ENCODE data around the gene ELAVL1. TPM values are rescaled to one million over a fixed set of nuclear protein-coding genes. Genes with fewer than 3 reads are reported as not detected.
A peak's percentile ranks its signal among the peaks of the same experiment; 100 is the strongest.

The ELAVL1 gene
- total and polyA plus RNA-seq, 2 experiments from 2014 or later: 81.6 to 143 TPM

GRCh38 chr19:7914598-7915045 lies 90.8 kb downstream of the ELAVL1 start, which contains the start of gene TGFBR3L:
Gene TGFBR3L (plus strand): TSS chr19:7914830.
- H3K4me1 Mint-ChIP-seq: peaks cover 8% of the 10 kb centered on the region
- H3K36me3 Mint-ChIP-seq (ENCODE audit: low read depth): peaks cover 17% of the 10 kb centered on the region
- peaks cover 2% of the 10 kb centered on the region; the same call in 1 of the 3 replicates for H3K9me3 Mint-ChIP-seq
- ATAC-seq (no peak), DNase-seq (ENCODE audit: low spot score) (no peak)
- no peaks in the 10 kb centered on the region for H3K36me3 ChIP-seq (ENCODE audit: insufficient read depth)
- H3K27ac Mint-ChIP-seq: no peak within 1 kb of the TSS
- H3K4me3 ChIP-seq: peak within 1 kb of the TSS; percentile 64
- no peaks in the 10 kb centered on the region for H3K9me2 ChIP-seq (ENCODE audit: insufficient read depth)
- H3K79me2 ChIP-seq (replicated peaks; ENCODE audit: insufficient read depth): no peaks in the 10 kb centered on the region
- peaks cover 48% of the 10 kb centered on the region for H3K27me3 Mint-ChIP-seq (ENCODE audit: insufficient read depth, low read depth, poor library complexity)
- H2AFZ ChIP-seq: no peak within 1 kb of the TSS
- H3K27me3 ChIP-seq (ENCODE audit: insufficient read depth): peaks cover 57% of the 10 kb centered on the region
- peaks cover 5% of the 10 kb centered on the region; the same call in 1 of the 2 replicates for H4K20me1 ChIP-seq (replicated peaks; ENCODE audit: insufficient read depth)
- peak within 1 kb of the TSS; percentile 58 for H3K4me3 Mint-ChIP-seq
- peaks cover 13% of the 10 kb centered on the region; the same call in 1 of the 2 replicates for H3F3A ChIP-seq (replicated peaks; ENCODE audit: low read depth)
- no peak within 1 kb of the TSS for H3K27ac ChIP-seq (ENCODE audit: low read depth)
- H3K4me1 ChIP-seq (ENCODE audit: insufficient read depth): no peaks in the 10 kb centered on the region; the same call in 1 of the 2 replicates
- peak within 1 kb of the TSS; percentile 91 for H3K4me2 ChIP-seq
- TF ChIP-seq ZNF114 (CRISPR knock-in tag; IDR thresholded peaks at IDR 0.05): no peak
- no peak for TF ChIP-seq NANOG (IDR thresholded peaks at IDR 0.05; ENCODE audit: borderline replicate concordance)
- TF ChIP-seq EZH2phosphoT487 (IDR thresholded peaks at IDR 0.05; ENCODE audit: unreplicated experiment): no peak
- TF ChIP-seq STAT1 (IDR thresholded peaks at IDR 0.05; ENCODE audit: unreplicated experiment): no peak
- no peak for TF ChIP-seq CREB1 (CRISPR knock-in tag; IDR thresholded peaks at IDR 0.05; ENCODE audit: low read depth)
- TF ChIP-seq EZH2 (IDR thresholded peaks at IDR 0.05; ENCODE audit: low read depth, unreplicated experiment): no peak
- no peak for TF ChIP-seq JUNB (IDR thresholded peaks at IDR 0.05; ENCODE audit: unreplicated experiment)
- no peak for TF ChIP-seq ZNF331 (CRISPR knock-in tag; IDR thresholded peaks at IDR 0.05; ENCODE audit: low read depth)
- TF ChIP-seq, protein P1, sequence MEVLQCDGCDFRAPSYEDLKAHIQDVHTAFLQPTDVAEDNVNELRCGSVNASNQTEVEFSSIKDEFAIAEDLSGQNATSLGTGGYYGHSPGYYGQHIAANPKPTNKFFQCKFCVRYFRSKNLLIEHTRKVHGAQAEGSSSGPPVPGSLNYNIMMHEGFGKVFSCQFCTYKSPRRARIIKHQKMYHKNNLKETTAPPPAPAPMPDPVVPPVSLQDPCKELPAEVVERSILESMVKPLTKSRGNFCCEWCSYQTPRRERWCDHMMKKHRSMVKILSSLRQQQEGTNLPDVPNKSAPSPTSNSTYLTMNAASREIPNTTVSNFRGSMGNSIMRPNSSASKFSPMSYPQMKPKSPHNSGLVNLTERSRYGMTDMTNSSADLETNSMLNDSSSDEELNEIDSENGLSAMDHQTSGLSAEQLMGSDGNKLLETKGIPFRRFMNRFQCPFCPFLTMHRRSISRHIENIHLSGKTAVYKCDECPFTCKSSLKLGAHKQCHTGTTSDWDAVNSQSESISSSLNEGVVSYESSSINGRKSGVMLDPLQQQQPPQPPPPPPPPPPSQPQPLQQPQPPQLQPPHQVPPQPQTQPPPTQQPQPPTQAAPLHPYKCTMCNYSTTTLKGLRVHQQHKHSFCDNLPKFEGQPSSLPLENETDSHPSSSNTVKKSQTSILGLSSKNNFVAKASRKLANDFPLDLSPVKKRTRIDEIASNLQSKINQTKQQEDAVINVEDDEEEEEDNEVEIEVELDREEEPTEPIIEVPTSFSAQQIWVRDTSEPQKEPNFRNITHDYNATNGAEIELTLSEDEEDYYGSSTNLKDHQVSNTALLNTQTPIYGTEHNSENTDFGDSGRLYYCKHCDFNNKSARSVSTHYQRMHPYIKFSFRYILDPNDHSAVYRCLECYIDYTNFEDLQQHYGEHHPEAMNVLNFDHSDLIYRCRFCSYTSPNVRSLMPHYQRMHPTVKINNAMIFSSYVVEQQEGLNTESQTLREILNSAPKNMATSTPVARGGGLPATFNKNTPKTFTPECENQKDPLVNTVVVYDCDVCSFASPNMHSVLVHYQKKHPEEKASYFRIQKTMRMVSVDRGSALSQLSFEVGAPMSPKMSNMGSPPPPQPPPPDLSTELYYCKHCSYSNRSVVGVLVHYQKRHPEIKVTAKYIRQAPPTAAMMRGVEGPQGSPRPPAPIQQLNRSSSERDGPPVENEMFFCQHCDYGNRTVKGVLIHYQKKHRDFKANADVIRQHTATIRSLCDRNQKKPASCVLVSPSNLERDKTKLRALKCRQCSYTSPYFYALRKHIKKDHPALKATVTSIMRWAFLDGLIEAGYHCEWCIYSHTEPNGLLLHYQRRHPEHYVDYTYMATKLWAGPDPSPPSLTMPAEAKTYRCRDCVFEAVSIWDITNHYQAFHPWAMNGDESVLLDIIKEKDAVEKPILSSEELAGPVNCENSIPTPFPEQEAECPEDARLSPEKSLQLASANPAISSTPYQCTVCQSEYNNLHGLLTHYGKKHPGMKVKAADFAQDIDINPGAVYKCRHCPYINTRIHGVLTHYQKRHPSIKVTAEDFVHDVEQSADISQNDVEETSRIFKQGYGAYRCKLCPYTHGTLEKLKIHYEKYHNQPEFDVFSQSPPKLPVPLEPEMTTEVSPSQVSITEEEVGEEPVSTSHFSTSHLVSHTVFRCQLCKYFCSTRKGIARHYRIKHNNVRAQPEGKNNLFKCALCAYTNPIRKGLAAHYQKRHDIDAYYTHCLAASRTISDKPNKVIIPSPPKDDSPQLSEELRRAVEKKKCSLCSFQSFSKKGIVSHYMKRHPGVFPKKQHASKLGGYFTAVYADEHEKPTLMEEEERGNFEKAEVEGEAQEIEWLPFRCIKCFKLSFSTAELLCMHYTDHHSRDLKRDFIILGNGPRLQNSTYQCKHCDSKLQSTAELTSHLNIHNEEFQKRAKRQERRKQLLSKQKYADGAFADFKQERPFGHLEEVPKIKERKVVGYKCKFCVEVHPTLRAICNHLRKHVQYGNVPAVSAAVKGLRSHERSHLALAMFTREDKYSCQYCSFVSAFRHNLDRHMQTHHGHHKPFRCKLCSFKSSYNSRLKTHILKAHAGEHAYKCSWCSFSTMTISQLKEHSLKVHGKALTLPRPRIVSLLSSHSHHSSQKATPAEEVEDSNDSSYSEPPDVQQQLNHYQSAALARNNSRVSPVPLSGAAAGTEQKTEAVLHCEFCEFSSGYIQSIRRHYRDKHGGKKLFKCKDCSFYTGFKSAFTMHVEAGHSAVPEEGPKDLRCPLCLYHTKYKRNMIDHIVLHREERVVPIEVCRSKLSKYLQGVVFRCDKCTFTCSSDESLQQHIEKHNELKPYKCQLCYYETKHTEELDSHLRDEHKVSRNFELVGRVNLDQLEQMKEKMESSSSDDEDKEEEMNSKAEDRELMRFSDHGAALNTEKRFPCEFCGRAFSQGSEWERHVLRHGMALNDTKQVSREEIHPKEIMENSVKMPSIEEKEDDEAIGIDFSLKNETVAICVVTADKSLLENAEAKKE (CRISPR knock-in tag; IDR thresholded peaks at IDR 0.05): no peak
- no peak for TF ChIP-seq ETS1 (IDR thresholded peaks at IDR 0.05)
- TF ChIP-seq, protein P2, sequence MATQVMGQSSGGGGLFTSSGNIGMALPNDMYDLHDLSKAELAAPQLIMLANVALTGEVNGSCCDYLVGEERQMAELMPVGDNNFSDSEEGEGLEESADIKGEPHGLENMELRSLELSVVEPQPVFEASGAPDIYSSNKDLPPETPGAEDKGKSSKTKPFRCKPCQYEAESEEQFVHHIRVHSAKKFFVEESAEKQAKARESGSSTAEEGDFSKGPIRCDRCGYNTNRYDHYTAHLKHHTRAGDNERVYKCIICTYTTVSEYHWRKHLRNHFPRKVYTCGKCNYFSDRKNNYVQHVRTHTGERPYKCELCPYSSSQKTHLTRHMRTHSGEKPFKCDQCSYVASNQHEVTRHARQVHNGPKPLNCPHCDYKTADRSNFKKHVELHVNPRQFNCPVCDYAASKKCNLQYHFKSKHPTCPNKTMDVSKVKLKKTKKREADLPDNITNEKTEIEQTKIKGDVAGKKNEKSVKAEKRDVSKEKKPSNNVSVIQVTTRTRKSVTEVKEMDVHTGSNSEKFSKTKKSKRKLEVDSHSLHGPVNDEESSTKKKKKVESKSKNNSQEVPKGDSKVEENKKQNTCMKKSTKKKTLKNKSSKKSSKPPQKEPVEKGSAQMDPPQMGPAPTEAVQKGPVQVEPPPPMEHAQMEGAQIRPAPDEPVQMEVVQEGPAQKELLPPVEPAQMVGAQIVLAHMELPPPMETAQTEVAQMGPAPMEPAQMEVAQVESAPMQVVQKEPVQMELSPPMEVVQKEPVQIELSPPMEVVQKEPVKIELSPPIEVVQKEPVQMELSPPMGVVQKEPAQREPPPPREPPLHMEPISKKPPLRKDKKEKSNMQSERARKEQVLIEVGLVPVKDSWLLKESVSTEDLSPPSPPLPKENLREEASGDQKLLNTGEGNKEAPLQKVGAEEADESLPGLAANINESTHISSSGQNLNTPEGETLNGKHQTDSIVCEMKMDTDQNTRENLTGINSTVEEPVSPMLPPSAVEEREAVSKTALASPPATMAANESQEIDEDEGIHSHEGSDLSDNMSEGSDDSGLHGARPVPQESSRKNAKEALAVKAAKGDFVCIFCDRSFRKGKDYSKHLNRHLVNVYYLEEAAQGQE (IDR thresholded peaks at IDR 0.05; ENCODE audit: unreplicated experiment): no peak
- TF ChIP-seq, protein P3, sequence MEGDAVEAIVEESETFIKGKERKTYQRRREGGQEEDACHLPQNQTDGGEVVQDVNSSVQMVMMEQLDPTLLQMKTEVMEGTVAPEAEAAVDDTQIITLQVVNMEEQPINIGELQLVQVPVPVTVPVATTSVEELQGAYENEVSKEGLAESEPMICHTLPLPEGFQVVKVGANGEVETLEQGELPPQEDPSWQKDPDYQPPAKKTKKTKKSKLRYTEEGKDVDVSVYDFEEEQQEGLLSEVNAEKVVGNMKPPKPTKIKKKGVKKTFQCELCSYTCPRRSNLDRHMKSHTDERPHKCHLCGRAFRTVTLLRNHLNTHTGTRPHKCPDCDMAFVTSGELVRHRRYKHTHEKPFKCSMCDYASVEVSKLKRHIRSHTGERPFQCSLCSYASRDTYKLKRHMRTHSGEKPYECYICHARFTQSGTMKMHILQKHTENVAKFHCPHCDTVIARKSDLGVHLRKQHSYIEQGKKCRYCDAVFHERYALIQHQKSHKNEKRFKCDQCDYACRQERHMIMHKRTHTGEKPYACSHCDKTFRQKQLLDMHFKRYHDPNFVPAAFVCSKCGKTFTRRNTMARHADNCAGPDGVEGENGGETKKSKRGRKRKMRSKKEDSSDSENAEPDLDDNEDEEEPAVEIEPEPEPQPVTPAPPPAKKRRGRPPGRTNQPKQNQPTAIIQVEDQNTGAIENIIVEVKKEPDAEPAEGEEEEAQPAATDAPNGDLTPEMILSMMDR (conservative IDR thresholded peaks at IDR 0.05; ENCODE audit: low read depth in 2 of 2): no peak
- no peak; the same call in 1 of the 2 replicates for TF ChIP-seq POLR2AphosphoS5 (IDR thresholded peaks at IDR 0.05; ENCODE audit: low read depth)
